Measurements from ENCODE around the gene SMC6.

DNA sequence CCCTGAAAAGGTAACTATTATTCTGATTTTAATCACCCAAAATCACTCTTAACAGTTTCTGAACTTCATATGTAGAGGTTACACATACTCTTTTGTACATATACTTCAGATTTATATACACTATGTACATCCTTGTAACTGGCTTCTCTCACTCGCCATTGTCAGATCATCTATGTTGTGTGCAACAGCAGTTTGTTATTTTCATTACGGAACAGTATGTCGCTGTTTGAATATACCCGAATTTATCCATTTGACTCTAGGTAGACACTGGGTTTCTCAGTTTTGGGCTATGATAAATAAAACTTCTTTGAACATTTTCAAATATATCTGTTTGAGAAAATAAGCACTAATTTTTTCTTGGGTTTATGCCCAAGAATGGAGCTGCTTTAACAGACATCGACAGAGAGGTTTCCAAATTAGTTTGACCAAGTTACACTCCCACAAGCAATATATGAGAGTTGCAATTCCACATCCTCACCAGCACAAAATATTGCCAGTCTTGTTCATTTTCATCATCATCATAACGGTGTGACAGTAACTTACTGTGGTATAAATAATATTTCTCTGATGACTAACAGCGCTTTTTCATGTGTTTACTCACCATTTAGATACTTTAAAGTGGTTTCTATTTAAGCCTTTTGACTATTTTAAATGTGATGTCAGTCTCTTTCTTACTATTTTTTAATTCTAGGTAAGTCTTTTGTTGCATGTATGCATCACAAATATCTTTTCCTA, 80.9 kb downstream of the SMC6 start:
- TF ChIP-seq, protein P1, sequence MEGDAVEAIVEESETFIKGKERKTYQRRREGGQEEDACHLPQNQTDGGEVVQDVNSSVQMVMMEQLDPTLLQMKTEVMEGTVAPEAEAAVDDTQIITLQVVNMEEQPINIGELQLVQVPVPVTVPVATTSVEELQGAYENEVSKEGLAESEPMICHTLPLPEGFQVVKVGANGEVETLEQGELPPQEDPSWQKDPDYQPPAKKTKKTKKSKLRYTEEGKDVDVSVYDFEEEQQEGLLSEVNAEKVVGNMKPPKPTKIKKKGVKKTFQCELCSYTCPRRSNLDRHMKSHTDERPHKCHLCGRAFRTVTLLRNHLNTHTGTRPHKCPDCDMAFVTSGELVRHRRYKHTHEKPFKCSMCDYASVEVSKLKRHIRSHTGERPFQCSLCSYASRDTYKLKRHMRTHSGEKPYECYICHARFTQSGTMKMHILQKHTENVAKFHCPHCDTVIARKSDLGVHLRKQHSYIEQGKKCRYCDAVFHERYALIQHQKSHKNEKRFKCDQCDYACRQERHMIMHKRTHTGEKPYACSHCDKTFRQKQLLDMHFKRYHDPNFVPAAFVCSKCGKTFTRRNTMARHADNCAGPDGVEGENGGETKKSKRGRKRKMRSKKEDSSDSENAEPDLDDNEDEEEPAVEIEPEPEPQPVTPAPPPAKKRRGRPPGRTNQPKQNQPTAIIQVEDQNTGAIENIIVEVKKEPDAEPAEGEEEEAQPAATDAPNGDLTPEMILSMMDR (optimal IDR thresholded peaks at IDR 0.05 in 1 of 3, IDR thresholded peaks at IDR 0.05 in 1 of 3, conservative IDR thresholded peaks at IDR 0.05 in 1 of 3; ENCODE audit: extremely low read depth in 1 of 3, insufficient read depth in 2 of 3, low read length in 3 of 3) = no peak
- no peak for TF ChIP-seq EZH2 (IDR thresholded peaks at IDR 0.05; ENCODE audit: low read length)
